ENCODE results near the gene SEL1L2.

The SEL1L2 gene

DNA sequence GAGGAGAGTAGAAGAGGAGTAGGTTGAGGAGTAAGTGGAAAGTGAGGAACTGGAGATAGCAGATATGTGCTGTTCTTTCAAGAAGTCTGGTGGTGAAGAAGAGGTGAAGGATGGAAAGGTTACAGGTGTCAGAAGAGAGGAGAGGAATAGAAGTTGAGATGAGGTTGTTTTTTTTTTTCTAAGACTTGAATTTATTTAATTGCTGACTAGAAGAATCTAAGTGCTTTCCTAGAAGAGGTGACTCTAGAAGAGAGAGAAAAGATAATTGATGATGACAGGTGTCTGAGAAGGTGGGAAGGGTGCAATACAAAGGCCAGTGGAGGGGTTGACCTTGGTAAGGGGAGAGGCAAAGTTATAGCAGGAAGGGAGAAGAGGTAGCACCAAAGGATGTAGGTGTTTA, 180.0 kb downstream of the SEL1L2 start:
- DNase-seq: no peak

GRCh38 chr20:13809855-13810254, 180.6 kb downstream of the SEL1L2 start:
- no peak for DNase-seq

DNA sequence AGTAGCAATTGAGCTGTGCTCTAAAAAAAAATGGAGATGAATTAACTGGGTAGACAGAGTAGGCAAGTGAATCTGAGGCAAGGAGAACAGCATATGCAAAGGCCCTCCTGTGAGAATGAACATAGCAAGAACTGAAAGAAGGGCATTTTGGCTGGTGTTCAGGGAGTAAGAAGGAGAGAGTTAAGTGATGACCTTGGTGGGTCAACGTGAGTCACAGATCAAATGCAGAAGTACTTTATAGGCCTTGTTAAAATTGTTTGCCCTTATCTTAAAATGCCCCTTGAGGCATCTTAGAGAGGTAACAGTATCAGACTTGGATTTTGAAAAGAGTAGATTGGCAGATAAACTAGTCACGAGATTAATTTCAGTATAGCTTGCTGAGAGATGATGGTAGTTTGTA, 181.0 kb downstream of the SEL1L2 start:
- DNase-seq: no peak

- DNase-seq: no peak
Observed at GRCh38 chr20:13800728-13801134, 189.7 kb downstream of the SEL1L2 start.

DNA sequence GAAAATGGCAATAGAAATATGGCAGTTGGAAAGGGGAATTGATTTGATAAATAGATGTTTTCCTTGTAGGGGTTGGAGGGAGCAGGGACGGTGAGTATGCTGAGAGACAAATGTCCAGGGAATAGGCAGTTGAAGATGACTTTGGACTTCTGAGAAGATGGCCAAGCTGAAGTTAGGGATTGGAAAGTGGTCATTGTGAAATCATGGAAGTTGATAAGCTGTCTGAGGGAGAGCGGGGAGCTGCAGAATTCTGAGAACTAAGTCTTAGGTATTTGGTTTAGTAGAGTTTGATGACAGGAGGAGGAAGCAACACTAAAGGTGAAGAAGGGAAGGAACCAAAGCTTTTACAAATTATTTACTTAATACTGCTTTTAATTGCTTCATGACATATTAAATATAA, 190.4 kb downstream of the SEL1L2 start:
- no peak for DNase-seq
